Calu3 (cell line): ENCODE results near the gene ZDHHC22. TPM values are rescaled to one million over a fixed set of nuclear protein-coding genes. Genes with fewer than 3 reads are reported as not detected.

Experiments used
- BruUV-seq: library from RNA; stranded (reverse); fragments of 400-500 nt; replicated peaks from 2 replicates; lab custom pipeline; 2021; lab: Mats Ljungman, UMichigan
- CTCF ChIA-PET: fragments of 300-600 bp; sonication (Branson Sonifier 250); formaldehyde crosslinking; loops from one replicate; lab custom pipeline; 2022; ENCODE audit warnings: antibody characterized with exemption; lab: Charles Lee
- DNase-seq: peaks from one replicate; pipeline ENCODE4 v3.0.0; 2022
- H3K27ac Mint-ChIP-seq: one replicate; pipeline ENCODE4 v1.8.0; 2022; ENCODE audit warnings: mixed read lengths; ENCODE audit not compliant: unreplicated experiment
- H3K27me3 Mint-ChIP-seq: one replicate; pipeline ENCODE4 v1.8.0; 2022; ENCODE audit warnings: mixed read lengths; ENCODE audit not compliant: unreplicated experiment
- H3K36me3 Mint-ChIP-seq: one replicate; pipeline ENCODE4 v1.8.0; 2022; ENCODE audit warnings: mild to moderate bottlenecking, moderate library complexity, mixed read lengths; ENCODE audit not compliant: insufficient read depth, unreplicated experiment
- H3K4me1 Mint-ChIP-seq: one replicate; pipeline ENCODE4 v1.8.0; 2022; ENCODE audit warnings: mild to moderate bottlenecking, low read depth, mixed read lengths; ENCODE audit not compliant: unreplicated experiment
- H3K4me3 Mint-ChIP-seq: one replicate; pipeline ENCODE4 v1.8.0; 2022; ENCODE audit warnings: mild to moderate bottlenecking, low read depth, moderate library complexity, mixed read lengths; ENCODE audit not compliant: unreplicated experiment
- H3K9me3 Mint-ChIP-seq: one replicate; pipeline ENCODE4 v1.8.0; 2022; ENCODE audit warnings: low read depth, mixed read lengths; ENCODE audit not compliant: unreplicated experiment
- intact Hi-C: fragments of 100-400 bp; cut with micrococcal nuclease; formaldehyde crosslinking; loops from one replicate; pipeline ENCODE4 v1.10.0; 2022; ENCODE audit not compliant: unreplicated experiment
- total RNA-seq: library from RNA; stranded (reverse); gene quantifications from 2 replicates; pipeline ENCODE4 v1.2.3, GENCODE V29; 2022
- TF ChIP-seq, protein P1 (sequence below): fragments of 200-600 bp; IDR thresholded peaks from one replicate; pipeline ENCODE4 v1.8.0; 2022; ENCODE audit warnings: antibody characterized with exemption; ENCODE audit not compliant: unreplicated experiment

The ZDHHC22 gene
- total RNA-seq, 1 experiment from 2014 or later, result not detected

- Mint-ChIP-seq H3K27ac (no peak within 1 kb of the TSS), H3K4me3 (peak within 1 kb of the TSS; percentile 65), H3K36me3 (peaks cover 9% of the 10 kb centered on the region), H3K4me1 (no peaks in the 10 kb centered on the region), H3K27me3 (peaks cover 55% of the 10 kb centered on the region), H3K9me3 (no peaks in the 10 kb centered on the region)
- DNase-seq, result peak; percentile 77
- TF ChIP-seq, protein P1, sequence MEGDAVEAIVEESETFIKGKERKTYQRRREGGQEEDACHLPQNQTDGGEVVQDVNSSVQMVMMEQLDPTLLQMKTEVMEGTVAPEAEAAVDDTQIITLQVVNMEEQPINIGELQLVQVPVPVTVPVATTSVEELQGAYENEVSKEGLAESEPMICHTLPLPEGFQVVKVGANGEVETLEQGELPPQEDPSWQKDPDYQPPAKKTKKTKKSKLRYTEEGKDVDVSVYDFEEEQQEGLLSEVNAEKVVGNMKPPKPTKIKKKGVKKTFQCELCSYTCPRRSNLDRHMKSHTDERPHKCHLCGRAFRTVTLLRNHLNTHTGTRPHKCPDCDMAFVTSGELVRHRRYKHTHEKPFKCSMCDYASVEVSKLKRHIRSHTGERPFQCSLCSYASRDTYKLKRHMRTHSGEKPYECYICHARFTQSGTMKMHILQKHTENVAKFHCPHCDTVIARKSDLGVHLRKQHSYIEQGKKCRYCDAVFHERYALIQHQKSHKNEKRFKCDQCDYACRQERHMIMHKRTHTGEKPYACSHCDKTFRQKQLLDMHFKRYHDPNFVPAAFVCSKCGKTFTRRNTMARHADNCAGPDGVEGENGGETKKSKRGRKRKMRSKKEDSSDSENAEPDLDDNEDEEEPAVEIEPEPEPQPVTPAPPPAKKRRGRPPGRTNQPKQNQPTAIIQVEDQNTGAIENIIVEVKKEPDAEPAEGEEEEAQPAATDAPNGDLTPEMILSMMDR, result no peak
- intact Hi-C loops, result no loop called here
- CTCF ChIA-PET, result interaction anchor here (0.6 to 1.2 kb wide), 4 partner anchors 31 to 1891 kb away, joined by 3 to 4 read pairs (median 3); no protein-coding TSS in a partner anchor
- BruUV-seq, result no TSS peak
Measured at GRCh38 chr14:77181603-77182437, 40.2 kb upstream of the ZDHHC22 start, which contains the start of gene TMEM63C. Gene TMEM63C (plus strand): TSS chr14:77181798. CDS start chr14:77218814, 37,016 bp downstream.

DNA sequence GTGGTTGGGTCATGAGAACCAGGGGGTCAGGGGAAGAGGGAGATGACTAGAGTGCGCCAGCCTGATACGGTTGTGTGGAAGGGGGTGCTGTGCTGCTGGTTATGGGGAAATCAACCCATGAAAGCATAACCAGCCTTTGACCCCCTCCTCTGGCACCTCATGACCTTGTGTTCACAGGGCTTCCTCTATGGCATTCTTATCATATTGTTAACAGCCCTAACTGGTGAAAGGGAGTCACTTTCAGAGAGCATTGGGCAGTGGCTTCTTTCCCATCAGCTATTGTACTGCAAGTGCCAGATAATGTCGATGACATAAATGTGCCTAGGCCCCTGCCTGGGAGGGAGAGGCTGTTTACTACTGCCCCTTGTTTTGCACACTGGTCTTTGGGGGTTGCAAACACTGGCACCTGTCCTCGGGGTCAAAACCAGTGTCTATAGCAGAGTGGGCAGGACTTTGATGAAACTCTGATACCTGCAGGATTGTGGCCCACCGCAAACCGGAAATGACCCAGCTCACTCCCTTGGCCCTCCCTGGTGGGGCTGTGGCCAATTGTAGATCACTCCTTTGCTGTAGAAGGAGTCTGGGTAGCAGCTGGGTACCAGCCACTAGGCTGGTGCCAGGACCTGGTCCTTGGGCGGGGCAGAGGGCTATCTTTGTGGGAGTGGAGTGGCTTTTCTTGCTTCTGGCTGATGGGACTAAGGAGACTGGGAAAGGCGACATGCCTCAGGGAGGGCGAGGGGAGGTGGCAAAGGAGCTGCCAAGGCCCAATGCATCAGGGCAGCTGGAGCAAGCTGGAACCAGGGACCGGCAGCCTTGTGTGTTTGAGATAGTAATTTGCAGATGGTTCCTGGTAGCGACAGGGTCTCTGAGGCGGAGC is 39.4 kb upstream of the ZDHHC22 start:
- CTCF ChIA-PET, result interaction anchor here (0.6 to 1.2 kb wide), 5 partner anchors 32 to 1890 kb away, joined by 3 to 5 read pairs (median 3); partner anchors contain the start of gene CIPC
- intact Hi-C loops, result no loop called here
- Mint-ChIP-seq H3K27me3 (peaks cover 63% of the 10 kb centered on the region), H3K4me1 (no peaks in the 10 kb centered on the region), H3K4me3 (peak overlapping the region; percentile 65), H3K36me3 (peaks cover 9% of the 10 kb centered on the region), H3K27ac (no peak overlapping the region), H3K9me3 (no peaks in the 10 kb centered on the region)
- TF ChIP-seq, protein P1, result no peak
- no TSS peak for BruUV-seq
- DNase-seq, result peak; percentile 26

DNA sequence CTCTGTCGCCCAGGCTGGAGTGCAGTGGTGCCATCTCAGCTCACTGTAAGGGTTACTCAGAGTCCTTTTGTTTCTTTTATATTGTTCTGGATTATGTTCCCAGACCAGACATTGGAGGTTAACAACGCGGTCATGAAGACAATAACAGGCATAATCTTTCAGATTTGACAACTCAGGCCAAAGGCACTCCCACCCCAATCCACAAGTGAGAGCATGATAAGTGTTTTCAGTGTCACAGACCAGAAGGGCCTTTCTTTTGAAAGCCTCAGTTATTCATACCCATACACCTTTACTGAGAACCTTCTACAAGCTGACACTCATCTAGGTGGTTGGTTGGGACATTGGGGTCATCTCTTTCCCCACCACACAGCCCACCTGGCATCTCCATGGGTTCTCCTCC is 37.1 kb upstream of the ZDHHC22 start:
- H3K4me3 Mint-ChIP-seq, result no peak overlapping the region
- H3K27ac Mint-ChIP-seq, result no peak overlapping the region
- H3K27me3 Mint-ChIP-seq, result peaks cover 68% of the 10 kb centered on the region
- intact Hi-C loops, result no loop called here
- no TSS peak for BruUV-seq
- TF ChIP-seq, protein P1, result no peak
- H3K36me3 Mint-ChIP-seq, result peaks cover 9% of the 10 kb centered on the region
- CTCF ChIA-PET, result no interaction called here
- DNase-seq, result no peak
- no peaks in the 10 kb centered on the region for H3K4me1 Mint-ChIP-seq
- no peaks in the 10 kb centered on the region for H3K9me3 Mint-ChIP-seq

- no peak overlapping the region for H3K4me3 Mint-ChIP-seq
- CTCF ChIA-PET, result no interaction called here
- peaks cover 70% of the 10 kb centered on the region for H3K27me3 Mint-ChIP-seq
- no peaks in the 10 kb centered on the region for H3K4me1 Mint-ChIP-seq
- no peaks in the 10 kb centered on the region for H3K9me3 Mint-ChIP-seq
- intact Hi-C loops, result no loop called here
- peaks cover 9% of the 10 kb centered on the region for H3K36me3 Mint-ChIP-seq
- no TSS peak for BruUV-seq
- no peak overlapping the region for H3K27ac Mint-ChIP-seq
- DNase-seq, result no peak
- TF ChIP-seq, protein P1, result no peak
Measured at GRCh38 chr14:77177702-77178101, 36.1 kb upstream of the ZDHHC22 start.
